Stimulated activated naive CD8-positive, alpha-beta T cell treated with anti-CD3 and anti-CD28 coated beads, Interleukin-15, Interleukin-2, amounts not matched to agents 100 U/mL and 50 U/mL, for 24 hours (primary cell): ENCODE results near the gene UHMK1.

Source experiments
- ATAC-seq: fragments of 150-1000 bp; cut with Tn5 transposase; one replicate; pipeline ENCODE4 v1.10.0; 2021
- DNase-seq: peaks from one replicate; pipeline ENCODE4 v3.0.0; 2021

Gene UHMK1

DNA sequence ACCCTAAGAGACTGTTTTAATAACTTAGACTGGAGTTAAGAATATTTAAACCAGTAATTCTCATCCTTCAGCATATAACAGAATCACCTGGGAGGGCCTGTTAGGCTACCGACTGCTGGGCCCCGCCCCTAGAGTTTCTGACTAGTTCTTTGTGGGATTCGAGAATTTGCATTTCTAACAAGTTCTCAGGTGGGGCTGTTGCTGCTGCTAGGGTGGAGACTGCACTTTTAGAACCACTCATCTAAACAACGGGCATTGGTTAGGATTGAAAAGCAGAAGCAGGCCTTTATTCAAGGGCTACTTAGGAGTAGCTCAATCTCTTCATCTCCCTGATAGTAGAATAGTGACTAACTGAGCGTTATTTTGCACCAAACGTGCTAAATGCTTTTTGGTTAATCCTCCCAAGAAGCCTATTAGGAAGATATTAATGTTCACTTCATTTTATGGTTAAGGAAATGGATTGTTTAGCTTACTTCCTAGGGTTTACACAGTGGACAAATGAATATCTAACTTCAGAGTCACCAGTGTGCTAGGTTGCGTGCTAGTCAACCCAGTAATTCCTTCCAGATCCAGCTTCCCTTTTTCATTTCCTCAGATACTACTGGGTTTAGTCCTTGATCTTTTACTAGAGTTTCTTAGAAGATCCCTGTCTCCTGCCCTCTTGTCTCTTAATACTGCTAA lies 32.8 kb downstream of the UHMK1 start:
- ATAC-seq, result no peak
- DNase-seq, result no peak

DNA sequence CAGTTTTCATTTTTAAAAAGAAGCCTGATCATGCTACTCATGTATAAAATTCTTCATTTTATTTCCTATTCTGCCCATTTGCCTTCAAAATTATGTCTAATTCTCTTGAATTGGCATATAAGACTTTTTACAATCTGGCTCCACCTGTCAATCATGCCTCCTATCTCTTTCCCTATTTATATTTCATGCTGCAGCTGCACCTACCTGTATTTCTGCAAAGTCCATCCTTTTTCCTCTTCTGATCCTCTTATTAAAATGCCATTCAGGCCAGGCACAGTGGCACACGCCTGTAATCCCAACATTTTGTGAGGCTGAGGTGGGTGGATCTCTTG lies 33.3 kb downstream of the UHMK1 start:
- ATAC-seq (no peak), DNase-seq (no peak)

DNA sequence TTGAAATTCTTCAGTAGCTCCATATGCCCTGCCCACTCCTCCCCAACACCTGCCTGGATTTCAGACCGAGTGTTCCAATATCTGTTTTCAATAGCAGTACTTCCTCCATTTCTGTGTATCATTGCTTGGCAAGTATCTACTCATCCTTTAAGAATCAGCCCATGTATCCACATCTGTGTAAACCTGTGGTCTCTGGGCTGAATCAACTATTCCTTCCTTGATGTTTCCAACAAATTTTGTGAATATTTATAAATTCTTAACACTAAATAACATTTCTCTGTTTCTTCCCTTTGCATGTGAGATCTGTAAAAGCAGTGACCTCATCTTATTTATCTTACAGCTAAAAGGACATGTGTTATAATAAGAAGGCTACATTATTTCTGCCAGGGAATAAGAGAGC lies 37.9 kb downstream of the UHMK1 start:
- ATAC-seq, result no peak

GRCh38 chr1:162536511-162536910 lies 38.9 kb downstream of the UHMK1 start:
- ATAC-seq (no peak), DNase-seq (no peak)

More for the DNA sequence above, 37.9 kb downstream of the UHMK1 start:
- no peak for DNase-seq

GRCh38 chr1:162537216-162537615 lies 39.6 kb downstream of the UHMK1 start:
- DNase-seq (no peak), ATAC-seq (no peak)

DNA sequence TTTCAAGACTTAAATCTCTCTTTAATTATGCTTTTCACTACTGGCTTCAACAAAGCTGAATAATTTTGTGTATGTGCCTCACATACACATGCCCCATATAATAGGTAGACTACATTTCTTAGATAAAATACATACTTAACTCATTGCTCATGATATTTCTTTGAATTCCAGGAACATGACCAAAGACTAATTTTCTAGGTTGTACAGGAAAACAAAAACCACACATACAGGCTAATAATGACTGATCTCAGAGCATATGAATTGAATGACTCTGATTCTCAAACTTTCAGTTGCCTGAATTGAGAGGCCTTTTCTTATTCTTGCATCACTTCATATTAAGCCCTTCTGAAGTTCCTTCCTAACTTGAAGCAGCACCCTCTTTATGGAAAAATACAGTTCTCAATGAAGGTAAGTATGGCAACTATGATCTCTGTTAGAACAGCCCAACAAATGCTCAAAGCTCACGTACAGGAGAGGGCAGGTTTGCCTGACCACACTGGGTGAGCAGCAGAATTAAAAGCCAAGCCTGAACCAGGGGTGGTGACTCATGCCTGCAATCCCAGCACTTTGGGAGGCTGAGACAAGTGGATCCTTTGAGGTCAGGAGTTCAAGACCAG lies 41.3 kb downstream of the UHMK1 start:
- DNase-seq (no peak), ATAC-seq (no peak)

DNA sequence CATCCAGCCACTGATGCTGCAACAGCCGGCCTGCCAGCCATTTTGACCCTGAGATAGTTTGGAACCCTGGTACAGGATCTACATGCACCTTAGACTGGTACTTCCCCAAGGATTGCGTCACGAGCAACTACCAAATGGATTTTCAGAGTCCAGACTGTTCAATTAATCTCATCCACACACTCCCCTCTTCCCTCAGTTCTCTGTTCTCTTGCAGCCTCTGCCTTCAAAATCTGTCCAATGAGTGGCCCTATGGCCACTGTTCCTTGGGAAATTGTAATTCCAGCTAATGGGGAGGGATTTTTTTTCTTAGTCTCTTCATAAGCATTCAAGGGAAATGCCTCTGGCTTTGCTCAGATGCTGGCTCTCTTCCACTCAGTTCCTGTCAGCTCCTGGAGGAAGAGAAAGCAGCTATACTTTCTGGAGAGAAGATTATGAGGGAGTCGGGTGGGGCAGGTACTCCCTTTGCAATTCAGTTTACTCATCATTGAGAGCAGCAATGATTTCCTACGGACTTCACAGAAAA lies 44.1 kb downstream of the UHMK1 start:
- DNase-seq, result no peak
- no peak for ATAC-seq

GRCh38 chr1:162543228-162543627 lies 45.6 kb downstream of the UHMK1 start:
- DNase-seq (no peak), ATAC-seq (no peak)

DNA sequence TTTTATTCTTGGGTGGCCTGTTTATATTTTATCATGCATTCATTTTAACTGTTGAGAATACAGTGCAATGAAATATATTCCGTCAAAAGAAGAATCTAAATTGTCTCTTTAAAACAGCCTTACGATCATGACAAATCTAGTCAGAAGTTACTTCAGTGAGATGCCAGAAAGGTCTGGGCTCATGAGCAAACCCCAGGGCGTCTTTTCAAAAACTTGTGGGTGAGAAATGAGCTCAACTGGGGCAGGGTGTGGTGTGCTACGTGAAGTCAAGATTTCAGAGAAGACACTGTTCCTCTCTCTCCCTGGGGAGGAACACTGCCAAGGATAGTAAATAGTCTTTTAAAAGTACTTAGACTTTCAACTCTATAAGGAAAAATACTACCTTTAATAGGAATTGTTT lies 50.6 kb downstream of the UHMK1 start:
- no peak for DNase-seq
- no peak for ATAC-seq

DNA sequence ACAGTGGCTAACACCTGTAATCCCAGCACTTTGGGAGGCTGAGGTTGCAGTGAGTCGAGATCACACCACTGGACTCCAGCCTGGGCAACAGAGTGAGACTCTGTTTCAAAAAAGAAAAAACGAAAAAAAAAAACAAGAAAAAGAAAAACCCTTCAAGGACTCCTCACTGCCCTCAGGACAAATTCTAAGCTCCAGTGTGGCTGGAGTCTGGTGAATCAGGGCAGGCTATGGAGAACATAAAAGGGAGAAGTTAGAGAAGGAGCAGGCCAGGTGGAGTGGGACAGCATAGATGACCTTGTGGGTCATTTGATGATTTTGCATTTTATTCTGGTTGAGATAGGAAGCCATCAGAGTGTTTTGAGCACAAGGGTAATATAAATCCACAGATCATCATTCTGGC lies 51.4 kb downstream of the UHMK1 start:
- ATAC-seq, result no peak
- DNase-seq, result no peak

DNA sequence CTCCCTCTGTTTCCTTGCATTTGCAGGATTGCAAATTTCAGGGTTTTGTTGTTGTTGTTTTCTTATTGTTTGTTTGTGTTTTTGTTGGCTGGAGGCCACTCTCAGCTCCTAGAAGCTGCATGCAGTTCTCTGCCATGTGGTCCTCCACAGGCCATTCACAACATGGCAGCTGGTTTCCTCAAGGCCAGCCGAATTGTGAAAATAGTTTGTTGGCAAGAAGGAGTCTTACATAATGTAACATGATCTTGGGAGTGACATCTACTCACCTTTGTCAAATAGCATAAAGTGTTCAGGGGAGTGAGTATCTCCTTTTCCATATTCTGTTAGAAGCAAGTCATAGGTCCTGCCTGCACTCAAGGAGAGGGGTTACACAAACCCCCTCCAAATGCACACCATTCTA lies 53.3 kb downstream of the UHMK1 start:
- no peak for ATAC-seq

GRCh38 chr1:162551969-162552683 lies 54.5 kb downstream of the UHMK1 start:
- DNase-seq, result no peak
- no peak for ATAC-seq

More for the DNA sequence above, 53.3 kb downstream of the UHMK1 start:
- no peak for DNase-seq

DNA sequence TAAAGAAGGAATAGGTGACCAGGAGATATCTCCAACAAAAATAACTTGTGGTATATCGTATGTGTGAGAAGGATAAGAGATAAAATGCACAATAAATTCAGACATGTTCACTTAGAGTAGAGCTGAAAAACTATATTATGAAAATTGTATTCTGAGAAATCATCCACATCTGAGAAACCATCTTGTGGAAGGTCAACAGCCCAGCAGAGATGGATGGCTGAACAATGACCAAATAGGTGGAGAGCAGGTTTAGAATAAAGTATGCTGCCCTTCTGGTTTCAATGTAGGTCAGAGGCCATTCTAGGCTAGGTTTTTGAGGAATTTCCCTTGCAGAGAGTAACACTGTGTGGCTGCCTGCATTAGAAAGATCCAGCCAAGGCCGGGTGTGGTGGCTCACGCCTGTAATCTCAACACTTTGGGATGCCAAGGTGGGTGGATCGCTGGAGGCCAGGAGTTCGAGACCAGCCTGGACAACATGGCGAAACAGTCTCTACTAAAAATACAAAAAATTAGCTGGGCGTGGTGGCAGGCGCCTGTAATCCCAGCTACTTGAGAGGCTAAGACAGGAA lies 55.1 kb downstream of the UHMK1 start:
- DNase-seq (no peak), ATAC-seq (no peak)

- no peak for ATAC-seq
- no peak for DNase-seq
Observed at GRCh38 chr1:162554258-162554657, 56.6 kb downstream of the UHMK1 start.

- ATAC-seq (no peak), DNase-seq (no peak)
Observed at GRCh38 chr1:162557536-162557935, 59.9 kb downstream of the UHMK1 start.

GRCh38 chr1:162560303-162561036 lies 62.9 kb downstream of the UHMK1 start:
- ATAC-seq, result no peak

GRCh38 chr1:162561037-162561615 lies 63.5 kb downstream of the UHMK1 start:
- peak; percentile 98 for ATAC-seq

More at GRCh38 chr1:162560303-162561036, 62.9 kb downstream of the UHMK1 start:
- DNase-seq, result no peak

DNA sequence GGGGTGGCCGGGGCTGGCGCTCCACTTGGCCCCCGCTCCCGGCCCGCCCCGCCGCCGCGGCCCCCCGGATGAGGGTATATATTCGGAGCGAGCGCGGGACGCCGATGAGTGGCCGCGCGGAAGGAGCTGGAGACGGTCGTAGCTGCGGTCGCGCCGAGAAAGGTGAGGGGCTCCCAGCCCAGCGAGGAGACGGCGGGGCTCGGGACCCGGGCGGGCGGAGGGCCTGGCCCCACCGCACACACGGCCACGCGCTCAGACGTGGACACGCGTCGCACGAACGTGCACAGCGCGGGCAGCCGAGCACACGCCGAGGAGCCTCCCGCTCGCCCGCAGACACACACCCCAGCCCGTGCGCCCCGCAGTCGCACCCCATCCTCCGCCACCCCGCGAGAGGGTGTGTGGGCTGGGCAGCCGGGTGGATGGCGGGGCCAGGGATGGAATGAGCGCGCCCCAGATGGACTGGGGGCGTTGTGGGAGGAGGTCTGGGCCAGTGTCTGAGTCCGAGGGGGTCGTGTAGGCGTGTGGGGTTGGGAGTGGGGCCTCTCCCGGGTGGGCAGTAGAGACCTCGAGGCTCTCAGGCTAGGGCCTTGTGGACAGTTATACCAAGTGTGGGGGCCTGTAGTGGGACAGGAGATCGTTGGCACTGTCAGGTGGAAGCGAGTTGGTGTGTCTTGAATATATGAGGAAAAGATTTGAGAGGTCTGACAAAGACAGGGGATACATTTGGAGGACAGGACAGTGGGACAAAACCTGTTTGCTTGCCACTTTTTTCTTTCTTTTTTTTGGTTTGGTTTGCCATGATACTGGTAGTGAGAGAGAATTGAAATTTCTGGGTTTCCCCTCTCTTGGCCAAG lies 64.2 kb downstream of the UHMK1 start, which contains the start of gene UAP1:
TSS of gene UAP1 (plus strand) at position 107 of the 854 bp plus-strand sequence. CDS start 4,347 bp downstream, outside the sequence.
- no peak for DNase-seq

More at GRCh38 chr1:162561037-162561615, 63.5 kb downstream of the UHMK1 start:
- DNase-seq, result peak; percentile 99

GRCh38 chr1:162562470-162562828 lies 64.8 kb downstream of the UHMK1 start:
- ATAC-seq, result no peak
- DNase-seq, result no peak

More for the DNA sequence above, 64.2 kb downstream of the UHMK1 start, which contains the start of gene UAP1:
- peak; percentile 33 for ATAC-seq

DNA sequence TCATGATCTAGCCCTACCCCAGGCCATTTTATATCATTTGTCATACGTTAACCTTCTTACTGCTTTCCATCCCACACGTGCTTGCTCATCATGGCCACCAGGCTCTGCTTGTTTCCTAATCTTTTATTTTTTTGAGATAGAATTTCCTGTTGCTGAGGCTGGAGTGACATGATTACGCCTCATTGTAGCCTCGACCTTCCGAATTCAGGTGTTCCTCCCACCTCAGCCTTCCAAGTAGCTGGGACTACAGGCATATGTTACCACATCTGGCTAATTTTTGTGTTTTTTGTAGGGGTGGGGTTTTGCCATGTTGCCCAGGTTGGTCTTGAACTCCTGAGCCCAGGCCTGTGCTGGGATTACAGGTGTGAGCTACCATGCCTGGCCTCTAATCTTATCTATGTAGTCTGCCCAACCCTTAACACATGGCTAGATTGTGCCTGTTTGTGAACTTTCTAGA lies 67.2 kb downstream of the UHMK1 start:
- no peak for DNase-seq

GRCh38 chr1:162565460-162565859 lies 67.8 kb downstream of the UHMK1 start:
- ATAC-seq (no peak), DNase-seq (no peak)

More for the DNA sequence above, 67.2 kb downstream of the UHMK1 start:
- no peak for ATAC-seq
